Measurements from ENCODE around the gene KCTD1. TPM values are rescaled to one million over a fixed set of nuclear protein-coding genes. Genes with fewer than 3 reads are reported as not detected.

KCTD1 gene
- polyA plus RNA-seq, 1 donor from 2014 or later = 32.0 TPM

DNA sequence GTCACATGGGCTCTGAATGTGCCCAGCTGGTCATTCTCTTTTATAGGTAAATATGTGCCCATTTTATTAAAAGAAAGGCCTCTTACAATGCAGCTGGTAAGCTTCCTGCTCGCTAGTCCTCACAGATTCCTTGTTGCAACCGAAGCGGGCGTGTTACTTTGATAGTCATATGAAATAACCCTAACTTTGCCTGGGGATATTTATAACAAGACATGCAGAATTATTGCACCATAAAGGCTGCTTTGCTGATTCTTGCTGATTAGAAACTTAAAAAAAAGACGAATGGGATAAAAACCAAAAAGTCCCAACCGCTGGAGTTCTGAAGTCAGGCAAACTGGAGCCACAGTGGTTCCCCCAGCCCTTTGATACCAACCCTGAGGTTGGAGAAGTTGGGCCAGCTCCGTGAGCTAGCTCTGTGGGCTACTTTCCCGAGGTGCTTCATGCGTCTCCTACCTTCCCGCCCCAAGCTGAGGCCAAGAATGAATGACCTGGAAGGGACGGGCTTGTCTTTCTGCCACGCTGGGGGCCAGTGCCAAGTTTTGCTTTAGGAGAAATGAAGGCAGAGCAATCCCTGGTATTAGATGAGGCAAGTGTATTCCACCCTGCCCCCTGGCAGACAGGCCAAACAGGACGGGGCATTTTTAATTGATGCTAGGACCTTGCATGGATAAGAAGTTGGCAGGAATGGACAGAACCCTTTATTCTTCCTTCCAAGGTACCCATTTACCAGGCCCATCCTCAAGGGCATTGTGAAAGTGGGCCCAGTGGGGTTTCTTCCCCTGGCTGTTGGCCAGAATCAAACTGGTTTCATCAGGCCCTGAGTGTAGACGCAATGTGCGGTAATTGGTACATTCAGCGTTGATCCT is 140.4 kb downstream of the KCTD1 start:
- Histone ChIP-seq H3K4me3 (ENCODE audit: low read length) (no peak overlapping the region), H3K27ac (ENCODE audit: low read length) (no peak overlapping the region), H3K79me2 (replicated peaks; ENCODE audit: insufficient read depth, low read length) (no peaks in the 10 kb centered on the region), H3F3A (ENCODE audit: insufficient read depth, low read length, poor library complexity, severe bottlenecking) (no peaks in the 10 kb centered on the region), H3K9me2 (ENCODE audit: insufficient read depth, low read length) (no peaks in the 10 kb centered on the region), H3K27me3 (ENCODE audit: insufficient read depth, low read depth, low read length) (no peaks in the 10 kb centered on the region), H3K9me3 (ENCODE audit: low read length) (no peaks in the 10 kb centered on the region), H2AFZ (ENCODE audit: low read depth, low read length) (no peak overlapping the region), H4K20me1 (ENCODE audit: insufficient read depth) (no peaks in the 10 kb centered on the region), H3K4me2 (ENCODE audit: low read length) (no peak overlapping the region), H3K36me3 (ENCODE audit: insufficient read depth, low read length) (no peaks in the 10 kb centered on the region), H3K9ac (ENCODE audit: low read length) (no peak overlapping the region)
- TF ChIP-seq TAF1 (IDR thresholded peaks at IDR 0.05; ENCODE audit: low read depth) (no peak), POLR2AphosphoS5 (IDR thresholded peaks at IDR 0.05) (no peak), EZH2 (IDR thresholded peaks at IDR 0.05; ENCODE audit: borderline replicate concordance, insufficient read depth, low read length, poor library complexity, severe bottlenecking) (no peak), MXI1 (conservative IDR thresholded peaks at IDR 0.05; ENCODE audit: poor library complexity, severe bottlenecking) (no peak), SMC3 (conservative IDR thresholded peaks at IDR 0.05; ENCODE audit: poor library complexity) (no peak), EP300 (conservative IDR thresholded peaks at IDR 0.05; ENCODE audit: poor library complexity, severe bottlenecking) (no peak), RAD21 (conservative IDR thresholded peaks at IDR 0.05) (no peak)
- TF ChIP-seq, protein P1, sequence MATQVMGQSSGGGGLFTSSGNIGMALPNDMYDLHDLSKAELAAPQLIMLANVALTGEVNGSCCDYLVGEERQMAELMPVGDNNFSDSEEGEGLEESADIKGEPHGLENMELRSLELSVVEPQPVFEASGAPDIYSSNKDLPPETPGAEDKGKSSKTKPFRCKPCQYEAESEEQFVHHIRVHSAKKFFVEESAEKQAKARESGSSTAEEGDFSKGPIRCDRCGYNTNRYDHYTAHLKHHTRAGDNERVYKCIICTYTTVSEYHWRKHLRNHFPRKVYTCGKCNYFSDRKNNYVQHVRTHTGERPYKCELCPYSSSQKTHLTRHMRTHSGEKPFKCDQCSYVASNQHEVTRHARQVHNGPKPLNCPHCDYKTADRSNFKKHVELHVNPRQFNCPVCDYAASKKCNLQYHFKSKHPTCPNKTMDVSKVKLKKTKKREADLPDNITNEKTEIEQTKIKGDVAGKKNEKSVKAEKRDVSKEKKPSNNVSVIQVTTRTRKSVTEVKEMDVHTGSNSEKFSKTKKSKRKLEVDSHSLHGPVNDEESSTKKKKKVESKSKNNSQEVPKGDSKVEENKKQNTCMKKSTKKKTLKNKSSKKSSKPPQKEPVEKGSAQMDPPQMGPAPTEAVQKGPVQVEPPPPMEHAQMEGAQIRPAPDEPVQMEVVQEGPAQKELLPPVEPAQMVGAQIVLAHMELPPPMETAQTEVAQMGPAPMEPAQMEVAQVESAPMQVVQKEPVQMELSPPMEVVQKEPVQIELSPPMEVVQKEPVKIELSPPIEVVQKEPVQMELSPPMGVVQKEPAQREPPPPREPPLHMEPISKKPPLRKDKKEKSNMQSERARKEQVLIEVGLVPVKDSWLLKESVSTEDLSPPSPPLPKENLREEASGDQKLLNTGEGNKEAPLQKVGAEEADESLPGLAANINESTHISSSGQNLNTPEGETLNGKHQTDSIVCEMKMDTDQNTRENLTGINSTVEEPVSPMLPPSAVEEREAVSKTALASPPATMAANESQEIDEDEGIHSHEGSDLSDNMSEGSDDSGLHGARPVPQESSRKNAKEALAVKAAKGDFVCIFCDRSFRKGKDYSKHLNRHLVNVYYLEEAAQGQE (IDR thresholded peaks at IDR 0.05; ENCODE audit: borderline replicate concordance) = no peak
- TF ChIP-seq, protein P2, sequence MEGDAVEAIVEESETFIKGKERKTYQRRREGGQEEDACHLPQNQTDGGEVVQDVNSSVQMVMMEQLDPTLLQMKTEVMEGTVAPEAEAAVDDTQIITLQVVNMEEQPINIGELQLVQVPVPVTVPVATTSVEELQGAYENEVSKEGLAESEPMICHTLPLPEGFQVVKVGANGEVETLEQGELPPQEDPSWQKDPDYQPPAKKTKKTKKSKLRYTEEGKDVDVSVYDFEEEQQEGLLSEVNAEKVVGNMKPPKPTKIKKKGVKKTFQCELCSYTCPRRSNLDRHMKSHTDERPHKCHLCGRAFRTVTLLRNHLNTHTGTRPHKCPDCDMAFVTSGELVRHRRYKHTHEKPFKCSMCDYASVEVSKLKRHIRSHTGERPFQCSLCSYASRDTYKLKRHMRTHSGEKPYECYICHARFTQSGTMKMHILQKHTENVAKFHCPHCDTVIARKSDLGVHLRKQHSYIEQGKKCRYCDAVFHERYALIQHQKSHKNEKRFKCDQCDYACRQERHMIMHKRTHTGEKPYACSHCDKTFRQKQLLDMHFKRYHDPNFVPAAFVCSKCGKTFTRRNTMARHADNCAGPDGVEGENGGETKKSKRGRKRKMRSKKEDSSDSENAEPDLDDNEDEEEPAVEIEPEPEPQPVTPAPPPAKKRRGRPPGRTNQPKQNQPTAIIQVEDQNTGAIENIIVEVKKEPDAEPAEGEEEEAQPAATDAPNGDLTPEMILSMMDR (IDR thresholded peaks at IDR 0.05; ENCODE audit: poor library complexity, severe bottlenecking) = no peak

DNA sequence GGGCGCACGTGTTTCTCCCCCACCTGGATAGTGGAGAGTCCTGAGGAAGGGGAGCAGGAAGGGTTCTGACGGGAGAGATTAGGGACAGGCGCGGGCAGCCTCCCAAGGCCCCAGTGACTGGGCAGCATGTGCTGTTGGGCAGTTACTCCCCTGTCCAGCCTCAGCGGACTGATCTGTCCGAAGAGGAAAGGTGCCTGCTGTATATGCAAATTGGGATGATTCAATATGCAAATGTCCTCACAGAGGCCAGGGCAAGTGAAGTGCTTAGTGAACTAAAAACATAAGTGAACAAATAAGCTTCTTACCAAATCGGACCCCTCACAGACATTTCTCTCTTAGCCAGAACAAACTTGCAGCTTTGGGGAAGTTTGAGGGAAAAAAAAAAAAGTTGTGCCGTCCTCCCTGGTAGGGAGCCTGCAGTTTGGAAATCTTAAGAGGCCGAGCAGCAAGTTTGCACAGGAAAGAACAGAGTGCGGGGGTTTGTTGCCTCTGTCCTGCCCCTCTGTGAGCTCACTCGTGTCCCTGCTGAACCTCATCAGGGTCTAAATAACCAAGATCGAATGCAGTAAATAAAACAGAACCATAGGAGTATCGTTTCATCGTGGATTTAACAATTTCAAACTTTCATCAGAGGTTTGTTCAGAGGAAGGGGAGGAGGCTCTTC is 141.4 kb downstream of the KCTD1 start:
- Histone ChIP-seq H3K4me2 (ENCODE audit: low read length) (no peak overlapping the region), H3K9ac (ENCODE audit: low read length) (no peak overlapping the region), H3K4me3 (ENCODE audit: low read length) (no peak overlapping the region), H4K20me1 (ENCODE audit: insufficient read depth) (no peaks in the 10 kb centered on the region), H2AFZ (ENCODE audit: low read depth, low read length) (no peak overlapping the region), H3K27ac (ENCODE audit: low read length) (no peak overlapping the region), H3K36me3 (ENCODE audit: insufficient read depth, low read length) (no peaks in the 10 kb centered on the region), H3K79me2 (replicated peaks; ENCODE audit: insufficient read depth, low read length) (no peaks in the 10 kb centered on the region), H3K9me3 (ENCODE audit: low read length) (no peaks in the 10 kb centered on the region), H3K27me3 (ENCODE audit: insufficient read depth, low read depth, low read length) (no peaks in the 10 kb centered on the region), H3F3A (ENCODE audit: insufficient read depth, low read length, poor library complexity, severe bottlenecking) (no peaks in the 10 kb centered on the region), H3K9me2 (ENCODE audit: insufficient read depth, low read length) (no peaks in the 10 kb centered on the region)
- TF ChIP-seq, protein P2 (IDR thresholded peaks at IDR 0.05; ENCODE audit: poor library complexity, severe bottlenecking) = no peak
- no peak for TF ChIP-seq MXI1 (conservative IDR thresholded peaks at IDR 0.05; ENCODE audit: poor library complexity, severe bottlenecking)
- no peak for TF ChIP-seq RAD21 (conservative IDR thresholded peaks at IDR 0.05)
- no peak for TF ChIP-seq EP300 (conservative IDR thresholded peaks at IDR 0.05; ENCODE audit: poor library complexity, severe bottlenecking)
- no peak for TF ChIP-seq EZH2 (IDR thresholded peaks at IDR 0.05; ENCODE audit: borderline replicate concordance, insufficient read depth, low read length, poor library complexity, severe bottlenecking)
- TF ChIP-seq SMC3 (conservative IDR thresholded peaks at IDR 0.05; ENCODE audit: poor library complexity) = no peak
- no peak for TF ChIP-seq TAF1 (IDR thresholded peaks at IDR 0.05; ENCODE audit: low read depth)
- TF ChIP-seq, protein P1 (IDR thresholded peaks at IDR 0.05; ENCODE audit: borderline replicate concordance) = no peak
- no peak for TF ChIP-seq POLR2AphosphoS5 (IDR thresholded peaks at IDR 0.05)
